B cell (primary cell): ENCODE data around the gene PPP2R2D.

Experiments used
- CTCF ChIP-seq: fragments of 200-600 bp; IDR thresholded peaks from one replicate; pipeline ENCODE4 v1.8.0; 2022; ENCODE audit warnings: antibody characterized with exemption, mild to moderate bottlenecking
- EZH2 ChIP-seq: IDR thresholded peaks from 2 replicates; pipeline ENCODE4 v1.6.1; 2012; ENCODE audit warnings: borderline replicate concordance, low read depth, mild to moderate bottlenecking, moderate library complexity, low read length; ENCODE audit not compliant: insufficient read depth, poor library complexity, severe bottlenecking

- TF ChIP-seq EZH2, result no peak
- TF ChIP-seq CTCF, result no peak
These were observed 55.0 kb downstream of the PPP2R2D start for GRCh38 chr10:131955591-131956340.
